Activated CD8-positive, alpha-beta memory T cell treated with anti-CD3 and anti-CD28 coated beads for 36 hours (primary cell): ENCODE results near the gene HLF. TPM values are rescaled to one million over a fixed set of nuclear protein-coding genes. Genes with fewer than 3 reads are reported as not detected.

Experiments used
- CTCF ChIA-PET: fragments of 350-600 bp; sonication (Branson Sonifier 250); formaldehyde crosslinking; loops from one replicate; lab custom pipeline; 2021; ENCODE audit warnings: antibody characterized with exemption; lab: Charles Lee
- POLR2A ChIA-PET: fragments of 350-600 bp; sonication (Branson Sonifier 250); formaldehyde crosslinking; loops from one replicate; lab custom pipeline; 2021; ENCODE audit warnings: antibody characterized with exemption; lab: Charles Lee
- total RNA-seq, 2 experiments: library from RNA; stranded (reverse); gene quantifications; one replicate each; pipeline ENCODE4 v1.2.3, GENCODE V29; 2021

The HLF gene
- total RNA-seq: under 1 TPM; 0.36 to 0.51 TPM

DNA sequence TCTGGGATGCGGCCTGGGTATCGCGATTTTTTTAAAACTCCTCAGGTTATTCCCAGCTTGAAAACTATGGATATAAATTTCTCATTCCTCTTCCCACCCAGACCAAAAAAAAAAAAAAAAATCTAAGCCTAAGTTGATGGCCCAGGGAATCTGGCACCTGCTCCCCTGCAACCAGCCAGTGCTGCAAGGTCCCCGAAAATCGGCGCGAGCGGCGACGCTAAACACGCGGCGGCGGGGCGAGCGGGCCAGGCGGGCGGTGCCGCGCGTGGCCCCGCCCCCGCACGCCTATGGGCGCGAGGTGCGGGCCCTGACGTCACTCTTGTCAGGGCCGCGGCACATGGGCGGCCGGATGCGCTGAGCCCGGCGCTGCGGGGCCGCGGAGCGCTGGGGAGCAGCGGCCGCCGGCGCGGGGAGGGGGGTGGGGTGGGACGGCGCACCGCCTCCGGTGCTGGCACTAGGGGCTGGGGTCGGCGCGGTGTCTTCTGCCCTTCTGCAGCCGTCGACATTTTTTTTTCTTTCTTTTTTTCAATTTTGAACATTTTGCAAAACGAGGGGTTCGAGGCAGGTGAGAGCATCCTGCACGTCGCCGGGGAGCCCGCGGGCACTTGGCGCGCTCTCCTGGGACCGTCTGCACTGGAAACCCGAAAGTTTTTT, at the start of gene HLF:
TSS of gene HLF (plus strand) at position 316 of the 654 bp plus-strand sequence. CDS start 525 bp downstream, outside the sequence.
- POLR2A ChIA-PET: interaction anchor here (0.7 to 1.0 kb wide), 2 partner anchors 27 to 94 kb away, joined by 4 to 6 read pairs; no protein-coding TSS in a partner anchor

DNA sequence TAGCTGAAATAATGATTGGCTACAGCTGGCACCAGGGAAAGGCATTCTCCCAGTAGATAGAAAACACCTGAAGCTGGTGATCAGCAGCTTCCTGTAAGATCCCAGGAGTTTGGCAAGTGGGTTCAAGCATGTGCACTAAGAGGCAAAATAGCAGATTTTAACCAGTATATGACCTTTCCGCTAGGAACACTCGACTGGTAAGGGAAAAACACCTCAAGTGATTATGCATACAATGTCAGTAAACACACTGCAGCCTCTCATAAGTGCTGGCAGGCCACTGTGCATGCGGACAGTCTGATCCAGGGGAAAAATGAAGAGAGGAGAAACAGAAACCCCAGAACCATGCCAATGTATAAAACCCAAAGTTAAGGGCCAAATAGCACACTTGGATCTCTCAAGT, 49.0 kb upstream of the HLF start:
- POLR2A ChIA-PET: no interaction called here
- CTCF ChIA-PET: no interaction called here

More for the DNA sequence above, at the start of gene HLF:
- CTCF ChIA-PET: interaction anchor here (0.6 to 1.1 kb wide), 3 partner anchors 10 to 268 kb away, joined by 3 read pairs; no protein-coding TSS in a partner anchor

GRCh38 chr17:55216888-55217287, 47.9 kb upstream of the HLF start:
- POLR2A ChIA-PET: no interaction called here

DNA sequence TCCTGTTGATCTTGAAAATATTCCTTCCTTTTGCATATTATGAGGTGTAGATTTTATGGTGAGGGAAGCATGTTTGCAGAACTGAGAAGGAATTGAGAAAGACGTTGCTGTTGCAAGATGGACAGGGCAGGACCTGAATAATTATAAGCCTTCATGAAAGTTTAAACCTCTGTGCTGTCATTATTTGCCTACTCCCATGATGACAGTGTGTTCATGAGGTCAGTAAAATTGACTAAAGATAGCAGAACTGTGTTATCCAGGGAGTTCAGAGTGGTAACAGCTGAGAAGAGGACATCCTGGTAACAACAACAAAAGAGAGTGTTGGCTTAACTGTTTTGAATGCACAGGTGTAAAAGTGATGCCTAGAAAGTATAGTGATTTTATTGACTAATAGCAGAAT, 45.3 kb upstream of the HLF start:
- ChIA-PET CTCF (no interaction called here), POLR2A (no interaction called here)

More at GRCh38 chr17:55216888-55217287, 47.9 kb upstream of the HLF start:
- CTCF ChIA-PET: no interaction called here

DNA sequence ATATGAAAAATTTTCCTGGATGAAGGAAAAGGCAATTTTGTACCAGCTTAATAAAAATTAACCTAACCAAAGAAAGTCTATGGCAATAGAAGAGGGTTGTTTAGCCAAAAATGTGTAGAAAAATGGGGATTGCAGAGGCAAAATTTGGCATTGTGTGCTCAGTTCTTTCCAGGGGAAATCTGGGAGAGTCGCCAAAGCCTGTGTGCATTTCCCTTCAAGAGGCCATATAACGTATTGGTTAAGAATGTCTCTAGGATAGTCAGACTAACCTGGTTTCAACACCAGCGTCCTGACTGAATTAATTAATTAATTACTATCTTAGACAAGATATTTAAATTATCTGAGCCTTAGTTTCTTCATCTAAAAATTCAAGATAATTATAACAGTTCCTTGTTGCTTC, 44.8 kb upstream of the HLF start:
- ChIA-PET CTCF (no interaction called here), POLR2A (no interaction called here)

DNA sequence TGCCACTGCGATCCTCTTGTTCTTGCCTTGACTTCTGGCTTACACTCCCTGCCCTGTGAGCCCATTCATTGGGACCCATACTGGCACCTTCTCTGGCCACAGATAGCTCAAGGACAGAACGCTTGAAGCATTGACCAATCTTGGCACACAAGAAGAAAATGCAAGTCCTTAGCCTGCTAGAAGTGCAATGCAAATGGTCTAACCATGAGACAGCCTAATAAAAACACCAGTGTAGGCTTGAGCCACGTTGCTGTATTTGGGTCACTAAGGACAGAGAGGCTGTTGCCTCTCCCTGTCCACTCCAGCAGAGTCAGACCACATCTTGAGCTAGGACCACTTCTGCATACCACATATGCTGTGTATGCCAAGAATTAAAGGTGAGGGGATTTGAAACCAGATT, 41.2 kb upstream of the HLF start:
- POLR2A ChIA-PET: interaction anchor here (0.5 kb wide), 1 partner anchor 127 kb away, joined by 3 read pairs; no protein-coding TSS in a partner anchor
- CTCF ChIA-PET: no interaction called here

DNA sequence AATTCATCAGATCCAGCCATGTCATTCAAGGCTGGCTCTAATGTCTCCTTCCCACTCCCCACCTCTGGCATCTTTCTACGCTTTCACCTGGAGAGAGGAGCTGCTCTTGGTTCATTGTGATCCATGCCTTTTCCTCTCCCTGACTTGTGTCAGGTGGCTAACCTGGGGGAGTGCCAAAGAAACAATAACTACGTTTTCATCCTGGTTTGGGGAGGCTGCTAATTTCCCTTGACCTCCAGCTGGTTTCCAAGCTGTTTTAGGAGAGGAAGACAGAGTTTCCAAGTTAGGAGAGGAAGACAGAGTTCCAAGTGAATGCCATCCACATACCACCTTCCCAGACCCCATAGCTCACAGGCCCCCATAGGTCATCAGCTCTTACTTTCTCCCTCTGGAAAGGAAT, 40.0 kb upstream of the HLF start:
- CTCF ChIA-PET: no interaction called here
- POLR2A ChIA-PET: no interaction called here

- ChIA-PET CTCF (no interaction called here), POLR2A (no interaction called here)
These were observed 39.5 kb upstream of the HLF start for GRCh38 chr17:55225237-55225636.

- ChIA-PET CTCF (no interaction called here), POLR2A (no interaction called here)
These were observed 36.0 kb upstream of the HLF start for GRCh38 chr17:55228683-55229192.

- ChIA-PET POLR2A (no interaction called here), CTCF (no interaction called here)
These were observed 35.5 kb upstream of the HLF start for GRCh38 chr17:55229276-55229675.

- POLR2A ChIA-PET: no interaction called here
- CTCF ChIA-PET: no interaction called here
These were observed 34.0 kb upstream of the HLF start for GRCh38 chr17:55230716-55231115.

DNA sequence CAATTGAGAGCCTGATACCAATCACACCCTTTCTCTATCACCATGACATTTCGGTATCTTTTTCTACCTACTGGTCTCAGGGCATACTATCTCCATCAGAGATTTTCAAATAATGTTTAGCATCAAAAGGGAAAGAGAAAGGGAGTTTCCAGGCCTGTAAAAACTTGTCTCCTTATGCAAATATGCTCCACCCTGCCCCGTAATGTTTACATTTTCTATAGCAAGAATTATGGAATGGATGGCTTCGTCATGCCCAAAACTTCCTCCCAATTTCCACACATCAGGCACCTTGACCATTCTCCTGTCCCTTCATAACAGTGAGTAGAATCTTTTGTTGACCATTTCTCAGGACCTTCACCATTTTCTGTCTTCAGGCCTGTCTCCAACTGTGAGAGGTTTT, 30.9 kb upstream of the HLF start:
- POLR2A ChIA-PET: no interaction called here
- CTCF ChIA-PET: no interaction called here

DNA sequence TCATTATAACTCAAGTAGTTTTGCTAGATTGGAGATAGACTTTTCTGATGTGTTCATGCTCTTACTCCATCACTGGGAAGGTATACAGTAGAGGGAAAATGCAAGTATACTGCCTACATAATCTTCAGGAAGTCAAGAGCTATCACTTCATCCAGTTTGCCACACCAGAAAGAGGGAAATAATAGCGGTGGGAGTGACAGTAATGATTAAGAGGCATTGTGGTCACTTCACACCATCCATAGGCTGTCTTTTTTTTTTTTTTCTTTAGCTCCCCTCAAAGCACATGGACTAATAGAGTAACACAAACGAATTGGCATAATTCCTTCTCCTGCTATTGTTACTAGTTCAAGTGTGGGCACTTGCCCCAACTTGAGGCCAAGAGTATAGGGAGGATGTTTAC, 28.4 kb upstream of the HLF start:
- CTCF ChIA-PET: no interaction called here
- POLR2A ChIA-PET: no interaction called here

- ChIA-PET POLR2A (no interaction called here), CTCF (no interaction called here)
These were observed 27.5 kb upstream of the HLF start for GRCh38 chr17:55237268-55237667.

- ChIA-PET CTCF (interaction anchor here (1.2 kb wide), 1 partner anchor 118 kb away, joined by 4 read pairs; no protein-coding TSS in a partner anchor), POLR2A (interaction anchor here (1.1 kb wide), 1 partner anchor 26 kb away, joined by 6 read pairs; no protein-coding TSS in a partner anchor)
These were observed 26.9 kb upstream of the HLF start for GRCh38 chr17:55237841-55238178.

DNA sequence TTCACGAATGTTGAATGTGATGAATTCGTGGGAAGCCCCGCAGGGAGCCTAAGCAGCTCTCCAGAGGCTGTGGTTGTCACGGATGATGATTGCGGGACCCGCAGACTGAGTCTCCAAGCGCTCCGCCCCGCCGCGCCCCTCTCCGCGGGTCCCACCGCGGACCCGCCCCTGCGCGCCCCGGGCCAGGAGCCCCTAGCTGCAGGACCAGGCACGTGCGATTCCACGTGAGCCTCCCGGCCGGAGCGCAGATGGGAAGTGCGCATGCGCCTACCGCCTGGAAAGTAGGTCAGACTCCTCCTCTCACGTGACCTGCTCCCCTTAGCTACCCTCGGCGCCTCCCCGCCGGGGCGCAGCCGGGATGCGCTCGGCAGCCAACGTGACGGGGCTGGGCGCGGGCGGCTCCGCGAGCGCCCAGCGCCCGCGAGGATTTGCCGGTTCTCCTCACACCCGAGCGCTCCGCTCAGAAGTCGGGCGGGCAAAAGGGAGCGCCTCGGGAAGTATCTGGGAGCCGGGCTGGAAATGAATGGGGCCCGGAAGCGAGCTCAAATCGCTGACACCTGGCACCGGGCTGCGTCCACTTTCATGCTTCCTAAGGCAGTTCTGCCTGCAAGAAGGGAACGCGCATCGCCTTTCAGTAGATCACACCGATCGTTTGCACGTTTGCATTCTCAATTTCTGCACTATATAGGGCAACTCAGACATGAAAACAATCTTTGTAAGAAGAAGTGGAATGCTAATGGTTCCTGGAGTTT, 26.4 kb upstream of the HLF start:
- ChIA-PET CTCF (interaction anchor here (1.2 kb wide), 1 partner anchor 118 kb away, joined by 4 read pairs; no protein-coding TSS in a partner anchor), POLR2A (interaction anchor here (1.1 kb wide), 1 partner anchor 26 kb away, joined by 6 read pairs; no protein-coding TSS in a partner anchor)

DNA sequence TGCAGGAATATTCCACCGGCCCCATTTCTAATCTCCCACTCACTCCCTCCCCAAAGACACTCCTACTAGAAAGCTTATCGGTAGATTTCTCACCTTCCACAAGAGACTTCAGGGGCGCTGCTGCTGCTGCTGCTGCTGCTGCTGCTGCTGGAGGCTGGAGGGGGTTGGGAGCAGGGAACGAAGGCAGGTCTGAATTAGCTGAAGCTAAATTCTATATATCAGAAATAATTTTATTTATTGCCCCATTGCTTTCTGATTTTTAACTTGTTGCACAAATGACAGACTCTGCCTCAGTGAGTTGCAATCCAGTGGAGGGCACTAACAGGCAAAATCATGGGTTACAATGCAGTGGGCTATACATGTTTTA, 25.8 kb upstream of the HLF start:
- CTCF ChIA-PET: interaction anchor here (1.2 kb wide), 1 partner anchor 117 kb away, joined by 4 read pairs; no protein-coding TSS in a partner anchor
- POLR2A ChIA-PET: interaction anchor here (1.1 kb wide), 1 partner anchor 25 kb away, joined by 6 read pairs; no protein-coding TSS in a partner anchor

GRCh38 chr17:55241097-55241496, 23.7 kb upstream of the HLF start:
- ChIA-PET POLR2A (no interaction called here), CTCF (no interaction called here)

GRCh38 chr17:55242476-55242875, 22.3 kb upstream of the HLF start:
- ChIA-PET POLR2A (no interaction called here), CTCF (no interaction called here)

DNA sequence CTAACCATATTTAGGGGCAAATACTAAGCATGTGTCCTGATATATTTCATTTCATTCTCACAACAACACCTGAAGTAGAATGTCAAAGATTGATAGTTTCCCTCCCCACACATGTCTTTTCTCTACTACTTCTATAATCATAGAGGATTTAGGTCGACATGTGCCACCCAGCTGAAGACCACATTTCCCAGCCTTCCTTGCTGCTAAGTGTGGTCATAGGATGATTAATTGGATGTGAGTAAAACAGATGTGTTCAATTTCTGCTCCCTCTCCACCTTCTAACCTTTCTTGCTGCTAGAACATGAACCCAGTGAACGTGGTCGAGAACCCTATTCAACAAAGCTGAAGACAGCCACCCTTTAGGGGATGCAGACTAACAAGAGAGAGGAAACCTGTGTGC, 18.8 kb upstream of the HLF start:
- CTCF ChIA-PET: no interaction called here
- POLR2A ChIA-PET: no interaction called here
